ENCODE measurements around the gene CREB3L2.

DNA sequence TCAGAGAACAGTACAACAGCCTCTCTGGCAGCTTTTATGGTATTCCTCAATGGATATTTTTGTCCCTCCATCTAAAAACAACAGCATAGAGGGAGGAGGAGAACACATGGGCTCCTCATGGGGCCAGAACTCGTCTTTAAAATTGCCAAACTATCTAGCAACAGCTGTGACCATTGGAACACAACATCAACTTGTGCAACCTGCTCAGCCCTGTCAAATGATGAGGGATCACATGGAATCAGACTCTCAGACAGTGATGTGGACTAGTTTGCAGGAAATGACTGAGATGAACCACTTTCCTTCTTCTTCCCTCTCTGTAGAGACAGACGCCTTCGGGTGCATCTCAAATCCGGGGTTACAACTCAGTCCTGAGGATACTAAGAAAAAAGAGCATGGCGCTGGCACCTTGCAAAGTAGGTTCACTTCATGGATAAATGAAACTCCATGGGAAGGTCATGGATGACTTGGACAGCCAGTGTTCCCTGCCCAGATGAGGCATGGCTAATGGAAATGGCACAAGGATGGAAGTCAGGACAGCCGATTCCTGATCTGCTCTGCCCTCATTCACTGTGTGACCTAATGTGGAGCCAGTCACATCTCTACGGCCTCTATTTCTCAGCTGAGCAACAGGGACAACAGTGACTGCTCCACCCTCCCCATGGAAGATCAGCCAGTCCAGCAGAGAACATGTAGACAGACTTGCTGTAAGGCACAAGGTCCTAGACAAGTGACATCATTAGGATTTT, 130.5 kb downstream of the CREB3L2 start:
- no peak for TF ChIP-seq EP300 (IDR thresholded peaks at IDR 0.05)
- TF ChIP-seq CTCF (IDR thresholded peaks at IDR 0.05), result no peak
- TF ChIP-seq MYC (IDR thresholded peaks at IDR 0.05; ENCODE audit: borderline replicate concordance, low read length), result no peak
- TF ChIP-seq POLR2A (IDR thresholded peaks at IDR 0.05; ENCODE audit: low read length), result no peak
- TF ChIP-seq RAD21 (conservative IDR thresholded peaks at IDR 0.05 in 1 of 2, IDR thresholded peaks at IDR 0.05 in 1 of 2), result no peak
- TF ChIP-seq, protein P1, sequence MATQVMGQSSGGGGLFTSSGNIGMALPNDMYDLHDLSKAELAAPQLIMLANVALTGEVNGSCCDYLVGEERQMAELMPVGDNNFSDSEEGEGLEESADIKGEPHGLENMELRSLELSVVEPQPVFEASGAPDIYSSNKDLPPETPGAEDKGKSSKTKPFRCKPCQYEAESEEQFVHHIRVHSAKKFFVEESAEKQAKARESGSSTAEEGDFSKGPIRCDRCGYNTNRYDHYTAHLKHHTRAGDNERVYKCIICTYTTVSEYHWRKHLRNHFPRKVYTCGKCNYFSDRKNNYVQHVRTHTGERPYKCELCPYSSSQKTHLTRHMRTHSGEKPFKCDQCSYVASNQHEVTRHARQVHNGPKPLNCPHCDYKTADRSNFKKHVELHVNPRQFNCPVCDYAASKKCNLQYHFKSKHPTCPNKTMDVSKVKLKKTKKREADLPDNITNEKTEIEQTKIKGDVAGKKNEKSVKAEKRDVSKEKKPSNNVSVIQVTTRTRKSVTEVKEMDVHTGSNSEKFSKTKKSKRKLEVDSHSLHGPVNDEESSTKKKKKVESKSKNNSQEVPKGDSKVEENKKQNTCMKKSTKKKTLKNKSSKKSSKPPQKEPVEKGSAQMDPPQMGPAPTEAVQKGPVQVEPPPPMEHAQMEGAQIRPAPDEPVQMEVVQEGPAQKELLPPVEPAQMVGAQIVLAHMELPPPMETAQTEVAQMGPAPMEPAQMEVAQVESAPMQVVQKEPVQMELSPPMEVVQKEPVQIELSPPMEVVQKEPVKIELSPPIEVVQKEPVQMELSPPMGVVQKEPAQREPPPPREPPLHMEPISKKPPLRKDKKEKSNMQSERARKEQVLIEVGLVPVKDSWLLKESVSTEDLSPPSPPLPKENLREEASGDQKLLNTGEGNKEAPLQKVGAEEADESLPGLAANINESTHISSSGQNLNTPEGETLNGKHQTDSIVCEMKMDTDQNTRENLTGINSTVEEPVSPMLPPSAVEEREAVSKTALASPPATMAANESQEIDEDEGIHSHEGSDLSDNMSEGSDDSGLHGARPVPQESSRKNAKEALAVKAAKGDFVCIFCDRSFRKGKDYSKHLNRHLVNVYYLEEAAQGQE (IDR thresholded peaks at IDR 0.05), result no peak
- no peak for TF ChIP-seq CBX2 (IDR thresholded peaks at IDR 0.05; ENCODE audit: borderline replicate concordance, low read depth)
- no peak for TF ChIP-seq SREBF2 (IDR thresholded peaks at IDR 0.05)
- TF ChIP-seq, protein P2, sequence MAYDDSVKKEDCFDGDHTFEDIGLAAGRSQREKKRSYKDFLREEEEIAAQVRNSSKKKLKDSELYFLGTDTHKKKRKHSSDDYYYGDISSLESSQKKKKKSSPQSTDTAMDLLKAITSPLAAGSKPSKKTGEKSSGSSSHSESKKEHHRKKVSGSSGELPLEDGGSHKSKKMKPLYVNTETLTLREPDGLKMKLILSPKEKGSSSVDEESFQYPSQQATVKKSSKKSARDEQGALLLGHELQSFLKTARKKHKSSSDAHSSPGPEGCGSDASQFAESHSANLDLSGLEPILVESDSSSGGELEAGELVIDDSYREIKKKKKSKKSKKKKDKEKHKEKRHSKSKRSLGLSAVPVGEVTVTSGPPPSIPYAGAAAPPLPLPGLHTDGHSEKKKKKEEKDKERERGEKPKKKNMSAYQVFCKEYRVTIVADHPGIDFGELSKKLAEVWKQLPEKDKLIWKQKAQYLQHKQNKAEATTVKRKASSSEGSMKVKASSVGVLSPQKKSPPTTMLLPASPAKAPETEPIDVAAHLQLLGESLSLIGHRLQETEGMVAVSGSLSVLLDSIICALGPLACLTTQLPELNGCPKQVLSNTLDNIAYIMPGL (CRISPR knock-in tag; IDR thresholded peaks at IDR 0.05; ENCODE audit: borderline replicate concordance), result no peak
- TF ChIP-seq MAFK (IDR thresholded peaks at IDR 0.05; ENCODE audit: partially characterized antibody), result no peak

All from A549 (cell line).